Measurements from ENCODE around the gene TRAPPC2B.

GRCh38 chr19:57377498-57378146, 14.3 kb downstream of the TRAPPC2B start:
- TF ChIP-seq, protein P1, sequence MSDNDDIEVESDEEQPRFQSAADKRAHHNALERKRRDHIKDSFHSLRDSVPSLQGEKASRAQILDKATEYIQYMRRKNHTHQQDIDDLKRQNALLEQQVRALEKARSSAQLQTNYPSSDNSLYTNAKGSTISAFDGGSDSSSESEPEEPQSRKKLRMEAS (IDR thresholded peaks at IDR 0.05): no peak
- no peak for TF ChIP-seq EP300 (IDR thresholded peaks at IDR 0.05; ENCODE audit: borderline replicate concordance)
